HEK293 (cell line): ENCODE measurements around the gene SLC25A19.

Experiments
- CTCF ChIA-PET: fragments of 350-600 bp; formaldehyde crosslinking; extraction: SDS; loops from one replicate; lab custom pipeline; 2021; ENCODE audit warnings: antibody characterized with exemption; lab: Yijun Ruan, JAX
- POLR2A ChIA-PET: fragments of 300-600 bp; formaldehyde crosslinking; extraction: SDS; loops from one replicate; lab custom pipeline; 2020; ENCODE audit warnings: antibody characterized with exemption, inconsistent platforms; lab: Yijun Ruan, JAX
- H3K27ac ChIP-seq: fragments of 200-500 bp; sonication (Bioruptor generic); 2 replicates; pipeline ENCODE4 v1.5.1; 2014; ENCODE audit warnings: low read depth, low read length, control low read depth, inconsistent platforms; ENCODE audit errors: extremely low read depth
- H3K36me3 ChIP-seq, 2 experiments: fragments of 200-500 bp in 1 of 2; sonication (Bioruptor generic) in 1 of 2; 1 replicate in 1 of 2; 2 replicates in 1 of 2; pipeline ENCODE4 v1.5.1; 2014 to 2017; ENCODE audit warnings: inconsistent platforms in 2 of 2, low read length in 2 of 2; ENCODE audit not compliant: control insufficient read depth in 2 of 2, insufficient read depth in 1 of 2
- H3K4me1 ChIP-seq: fragments of 200-500 bp; sonication (Bioruptor generic); 2 replicates; pipeline ENCODE4 v1.5.1; 2014; ENCODE audit warnings: mild to moderate bottlenecking, low read length, inconsistent platforms; ENCODE audit not compliant: control insufficient read depth, insufficient read depth
- H3K4me3 ChIP-seq: 2 replicates; pipeline ENCODE4 v1.5.1; 2011; ENCODE audit warnings: low read depth, mild to moderate bottlenecking, control low read depth, low read length, moderate library complexity
- H3K9me3 ChIP-seq: fragments of 200-500 bp; sonication (Bioruptor generic); 2 replicates; pipeline ENCODE4 v1.5.1; 2014; ENCODE audit warnings: low read depth, low read length, inconsistent platforms; ENCODE audit not compliant: control insufficient read depth, insufficient read depth
- EGR2 ChIP-seq: fragments of 450-650 bp; formaldehyde crosslinking; IDR thresholded peaks from 2 replicates; pipeline ENCODE4 v1.5.1; 2016; ENCODE audit warnings: low read depth, missing biosample characterization, missing genetic modification characterization
- GLI4 ChIP-seq: fragments of 450-650 bp; formaldehyde crosslinking; IDR thresholded peaks from 2 replicates; pipeline ENCODE4 v1.5.1; 2016; ENCODE audit warnings: missing biosample characterization, missing genetic modification characterization
- KLF9 ChIP-seq: fragments of 450-650 bp; formaldehyde crosslinking; IDR thresholded peaks from 2 replicates; pipeline ENCODE4 v1.5.1; 2016; ENCODE audit warnings: missing biosample characterization, missing genetic modification characterization, low read depth
- PRDM1 ChIP-seq: fragments of 450-650 bp; formaldehyde crosslinking; IDR thresholded peaks from 2 replicates; pipeline ENCODE4; 2016; ENCODE audit warnings: missing biosample characterization, missing genetic modification characterization
- PRDM10 ChIP-seq: fragments of 450-650 bp; formaldehyde crosslinking; IDR thresholded peaks from 2 replicates; pipeline ENCODE4 v1.5.1; 2016; ENCODE audit warnings: missing biosample characterization, missing genetic modification characterization
- SP2 ChIP-seq: fragments of 450-650 bp; formaldehyde crosslinking; IDR thresholded peaks from 2 replicates; pipeline ENCODE4 v1.5.1; 2016; ENCODE audit warnings: missing biosample characterization, missing genetic modification characterization
- TCF7L2 ChIP-seq: IDR thresholded peaks from 2 replicates; pipeline ENCODE4 v1.6.1; 2011; ENCODE audit warnings: low read depth, mild to moderate bottlenecking, inconsistent platforms, low read length, moderate library complexity, borderline replicate concordance
- ZBTB10 ChIP-seq: fragments of 450-650 bp; formaldehyde crosslinking; IDR thresholded peaks from 2 replicates; pipeline ENCODE4 v1.5.1; 2016; ENCODE audit warnings: missing biosample characterization, missing genetic modification characterization
- ZFHX2 ChIP-seq: fragments of 450-650 bp; formaldehyde crosslinking; conservative IDR thresholded peaks from 2 replicates; pipeline ENCODE4 v1.5.1; 2016; ENCODE audit warnings: missing biosample characterization, missing genetic modification characterization
- ZNF121 ChIP-seq: fragments of 450-650 bp; formaldehyde crosslinking; IDR thresholded peaks from 2 replicates; pipeline ENCODE4 v1.5.1; 2016; ENCODE audit warnings: missing biosample characterization, missing genetic modification characterization
- ZNF341 ChIP-seq: fragments of 450-650 bp; formaldehyde crosslinking; IDR thresholded peaks from 2 replicates; pipeline ENCODE4; 2016; ENCODE audit warnings: low read depth, missing biosample characterization, missing genetic modification characterization
- ZNF350 ChIP-seq: fragments of 450-650 bp; formaldehyde crosslinking; IDR thresholded peaks from 2 replicates; pipeline ENCODE4 v1.5.0; 2017; ENCODE audit warnings: missing biosample characterization, mild to moderate bottlenecking, missing genetic modification characterization
- ZNF366 ChIP-seq: fragments of 450-650 bp; formaldehyde crosslinking; conservative IDR thresholded peaks from 2 replicates; pipeline ENCODE4 v1.5.1; 2016; ENCODE audit warnings: missing biosample characterization, missing genetic modification characterization
- ZNF473 ChIP-seq: fragments of 450-650 bp; formaldehyde crosslinking; IDR thresholded peaks from 2 replicates; pipeline ENCODE4 v1.5.1; 2017; ENCODE audit warnings: missing biosample characterization, missing genetic modification characterization
- ZNF521 ChIP-seq: fragments of 450-650 bp; formaldehyde crosslinking; IDR thresholded peaks from 2 replicates; pipeline ENCODE4 v1.5.1; 2017; ENCODE audit warnings: missing biosample characterization, mild to moderate bottlenecking, missing genetic modification characterization
- ZNF571 ChIP-seq: fragments of 450-650 bp; formaldehyde crosslinking; IDR thresholded peaks from 2 replicates; pipeline ENCODE4 v1.5.0; 2017; ENCODE audit warnings: missing biosample characterization, missing genetic modification characterization
- ZNF610 ChIP-seq: fragments of 450-650 bp; formaldehyde crosslinking; IDR thresholded peaks from 2 replicates; pipeline ENCODE4 v1.5.1; 2016; ENCODE audit warnings: missing biosample characterization, missing genetic modification characterization, borderline replicate concordance
- ZNF664 ChIP-seq: fragments of 450-650 bp; formaldehyde crosslinking; IDR thresholded peaks from 2 replicates; pipeline ENCODE4 v1.5.1; 2016; ENCODE audit warnings: missing biosample characterization, missing genetic modification characterization
- ZXDB ChIP-seq: fragments of 450-650 bp; formaldehyde crosslinking; IDR thresholded peaks from 2 replicates; pipeline ENCODE4 v1.5.1; 2016; ENCODE audit warnings: missing biosample characterization, missing genetic modification characterization

The SLC25A19 gene

GRCh38 chr17:75252039-75252816 lies 37.0 kb downstream of the SLC25A19 start:
- POLR2A ChIA-PET: interaction anchor here (0.9 to 1.2 kb wide), 2 partner anchors 8 to 9 kb away, joined by 3 to 4 read pairs; partner anchors contain the start of genes GGA3 and MRPS7
- TF ChIP-seq GLI4 (tag by site-specific recombination): no peak
- TF ChIP-seq ZNF121: 0 out of 2 replicates have a peak, but pooled peaks have one; percentile 39
- TF ChIP-seq ZFHX2 (tag by site-specific recombination): 0 out of 2 replicates have a peak, but pooled peaks have one; percentile 14
- Histone ChIP-seq H3K4me1 (peaks cover 6% of the 10 kb centered on the region), H3K4me3 (no peak overlapping the region), H3K27ac (no peak overlapping the region), H3K36me3 (peaks cover 0 to 6% of the 10 kb centered on the region in 2 experiments; a peak in 2 of 3 replicates), H3K9me3 (no peaks in the 10 kb centered on the region)
- CTCF ChIA-PET: interaction anchor here (6.6 kb wide), 1 partner anchor 13 kb away, joined by 71 read pairs; no protein-coding TSS in a partner anchor

GRCh38 chr17:75250009-75250471 lies 39.2 kb downstream of the SLC25A19 start:
- Histone ChIP-seq H3K27ac (peak overlapping the region; percentile 3; the same call in 1 of the 2 replicates), H3K9me3 (no peaks in the 10 kb centered on the region), H3K4me3 (no peak overlapping the region), H3K36me3 (peaks cover 9 to 24% of the 10 kb centered on the region in 2 experiments; a peak in 2 of 3 replicates), H3K4me1 (peaks cover 6% of the 10 kb centered on the region)
- CTCF ChIA-PET: interaction anchor here (0.6 to 6.6 kb wide), 10 partner anchors 10 to 1819 kb away, joined by 3 to 71 read pairs (median 6); partner anchors contain the start of gene MIF4GD
- TF ChIP-seq ZNF366 (peak; percentile 38; the same call in 1 of the 2 replicates), EGR2 (tag by site-specific recombination) (peak; percentile 94), SP2 (tag by site-specific recombination) (no peak), ZFHX2 (tag by site-specific recombination) (peak; percentile 96), PRDM10 (tag by site-specific recombination) (peak; percentile 56), ZNF521 (tag by site-specific recombination) (no peak), ZXDB (no peak)
- POLR2A ChIA-PET: interaction anchor here (0.7 to 3.0 kb wide), 6 partner anchors 10 to 39 kb away, joined by 3 to 12 read pairs (median 5); partner anchors contain the start of genes GGA3, MIF4GD, MRPS7 and SLC25A19

GRCh38 chr17:75249564-75249963 lies 39.7 kb downstream of the SLC25A19 start:
- Histone ChIP-seq H3K4me3 (no peak overlapping the region), H3K27ac (peak overlapping the region; percentile 3; the same call in 1 of the 2 replicates)
- CTCF ChIA-PET: interaction anchor here (0.6 to 6.6 kb wide), 10 partner anchors 10 to 607 kb away, joined by 3 to 71 read pairs (median 6); partner anchors contain the start of gene MIF4GD
- TF ChIP-seq ZNF571 (tag by site-specific recombination) (no peak), ZNF341 (no peak), KLF9 (tag by site-specific recombination) (no peak), TCF7L2 (no peak), ZNF473 (no peak), ZBTB10 (tag by site-specific recombination) (no peak), ZNF350 (tag by site-specific recombination) (no peak), ZNF664 (tag by site-specific recombination) (no peak), PRDM1 (tag by site-specific recombination) (peak; percentile 91), PRDM10 (tag by site-specific recombination) (peak; percentile 72), ZNF610 (tag by site-specific recombination) (no peak)

More at GRCh38 chr17:75249564-75249963, 39.7 kb downstream of the SLC25A19 start:
- POLR2A ChIA-PET: interaction anchor here (0.7 to 3.0 kb wide), 6 partner anchors 9 to 40 kb away, joined by 3 to 12 read pairs (median 5); partner anchors contain the start of genes GGA3, MIF4GD, MRPS7 and SLC25A19
- peaks cover 9 to 29% of the 10 kb centered on the region in 2 experiments; a peak in 2 of 3 replicates for H3K36me3 ChIP-seq
- peaks cover 6% of the 10 kb centered on the region for H3K4me1 ChIP-seq
- no peaks in the 10 kb centered on the region for H3K9me3 ChIP-seq
